Measurements from ENCODE around the gene CGN.

CGN gene

DNA sequence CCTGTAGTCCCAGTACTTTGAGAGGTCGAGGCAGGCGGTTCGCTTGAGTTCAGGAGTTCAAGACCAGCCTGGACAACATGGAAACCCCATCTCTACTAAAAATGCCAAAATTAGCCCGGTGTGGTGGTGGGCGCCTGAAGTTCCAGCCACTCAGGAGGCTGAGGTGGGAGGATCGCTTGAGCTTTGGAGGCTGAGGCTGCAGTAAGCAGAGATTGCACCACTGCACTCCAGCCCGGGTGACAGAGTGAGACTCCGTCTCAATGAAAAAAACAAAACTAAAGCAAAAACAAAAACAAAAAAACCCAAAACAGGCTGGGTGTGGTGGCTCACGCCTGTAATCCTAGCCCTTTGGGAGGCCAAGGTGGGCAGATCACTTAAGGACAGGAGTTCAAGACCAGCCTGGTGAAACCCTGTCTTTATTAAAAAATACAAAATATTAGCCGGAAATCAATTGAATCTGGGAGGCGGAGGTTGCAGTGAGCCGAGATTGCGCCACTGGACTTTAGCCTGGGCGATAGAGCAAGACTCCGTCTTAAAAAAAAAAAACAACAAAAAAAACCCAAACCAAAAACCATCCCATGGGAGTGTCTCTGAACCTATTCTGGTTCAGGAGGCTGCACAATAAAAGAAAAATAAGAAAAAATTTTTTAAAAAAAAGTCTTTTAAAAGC, 1.7 kb upstream of the CGN start:
- no peaks in the 10 kb centered on the region for H3K36me3 ChIP-seq (ENCODE audit: control insufficient read depth, insufficient read depth, low read length)
- no peak overlapping the region for H3K4me3 ChIP-seq (replicated peaks; ENCODE audit: low read depth, low read length)
- H3K27me3 ChIP-seq (replicated peaks; ENCODE audit: control insufficient read depth, insufficient read depth, low read length), result no peaks in the 10 kb centered on the region
- TF ChIP-seq, protein P1, sequence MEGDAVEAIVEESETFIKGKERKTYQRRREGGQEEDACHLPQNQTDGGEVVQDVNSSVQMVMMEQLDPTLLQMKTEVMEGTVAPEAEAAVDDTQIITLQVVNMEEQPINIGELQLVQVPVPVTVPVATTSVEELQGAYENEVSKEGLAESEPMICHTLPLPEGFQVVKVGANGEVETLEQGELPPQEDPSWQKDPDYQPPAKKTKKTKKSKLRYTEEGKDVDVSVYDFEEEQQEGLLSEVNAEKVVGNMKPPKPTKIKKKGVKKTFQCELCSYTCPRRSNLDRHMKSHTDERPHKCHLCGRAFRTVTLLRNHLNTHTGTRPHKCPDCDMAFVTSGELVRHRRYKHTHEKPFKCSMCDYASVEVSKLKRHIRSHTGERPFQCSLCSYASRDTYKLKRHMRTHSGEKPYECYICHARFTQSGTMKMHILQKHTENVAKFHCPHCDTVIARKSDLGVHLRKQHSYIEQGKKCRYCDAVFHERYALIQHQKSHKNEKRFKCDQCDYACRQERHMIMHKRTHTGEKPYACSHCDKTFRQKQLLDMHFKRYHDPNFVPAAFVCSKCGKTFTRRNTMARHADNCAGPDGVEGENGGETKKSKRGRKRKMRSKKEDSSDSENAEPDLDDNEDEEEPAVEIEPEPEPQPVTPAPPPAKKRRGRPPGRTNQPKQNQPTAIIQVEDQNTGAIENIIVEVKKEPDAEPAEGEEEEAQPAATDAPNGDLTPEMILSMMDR (IDR thresholded peaks at IDR 0.05; ENCODE audit: insufficient read depth, low read length, poor library complexity, severe bottlenecking), result no peak
- DNase-seq (ENCODE audit: extremely low read depth, insufficient read length), result no peak

- DNase-seq (ENCODE audit: extremely low read depth, insufficient read length), result no peak
- Histone ChIP-seq H3K36me3 (ENCODE audit: control insufficient read depth, insufficient read depth, low read length) (no peaks in the 10 kb centered on the region), H3K4me3 (replicated peaks; ENCODE audit: low read depth, low read length) (no peak overlapping the region), H3K27me3 (replicated peaks; ENCODE audit: control insufficient read depth, insufficient read depth, low read length) (no peaks in the 10 kb centered on the region)
- TF ChIP-seq, protein P1 (IDR thresholded peaks at IDR 0.05; ENCODE audit: insufficient read depth, low read length, poor library complexity, severe bottlenecking), result no peak
These were observed 1.2 kb upstream of the CGN start for GRCh38 chr1:151510020-151510405.

DNA sequence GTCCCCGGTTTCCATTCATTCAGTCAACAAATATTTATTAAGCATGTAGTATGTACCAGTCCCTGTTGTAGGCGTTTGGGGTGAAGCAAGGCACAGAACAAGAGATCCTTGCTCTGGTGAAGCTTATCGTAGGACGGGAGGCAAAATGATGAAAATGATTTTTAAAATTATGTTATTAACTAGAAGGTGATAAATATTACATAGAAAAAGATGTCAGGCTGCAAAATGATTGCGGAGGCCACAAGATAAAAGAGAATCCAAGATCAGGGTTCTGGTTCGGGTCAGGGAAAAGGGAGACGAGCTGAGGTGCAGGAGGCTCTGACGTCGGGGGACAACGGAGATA, 602 bp upstream of the CGN start:
- Histone ChIP-seq H3K4me3 (replicated peaks; ENCODE audit: low read depth, low read length) (peak overlapping the region; percentile 70), H3K27me3 (replicated peaks; ENCODE audit: control insufficient read depth, insufficient read depth, low read length) (no peaks in the 10 kb centered on the region), H3K36me3 (ENCODE audit: control insufficient read depth, insufficient read depth, low read length) (no peaks in the 10 kb centered on the region)
- TF ChIP-seq, protein P1 (IDR thresholded peaks at IDR 0.05; ENCODE audit: insufficient read depth, low read length, poor library complexity, severe bottlenecking), result no peak
- DNase-seq (ENCODE audit: extremely low read depth, insufficient read length), result no peak

DNA sequence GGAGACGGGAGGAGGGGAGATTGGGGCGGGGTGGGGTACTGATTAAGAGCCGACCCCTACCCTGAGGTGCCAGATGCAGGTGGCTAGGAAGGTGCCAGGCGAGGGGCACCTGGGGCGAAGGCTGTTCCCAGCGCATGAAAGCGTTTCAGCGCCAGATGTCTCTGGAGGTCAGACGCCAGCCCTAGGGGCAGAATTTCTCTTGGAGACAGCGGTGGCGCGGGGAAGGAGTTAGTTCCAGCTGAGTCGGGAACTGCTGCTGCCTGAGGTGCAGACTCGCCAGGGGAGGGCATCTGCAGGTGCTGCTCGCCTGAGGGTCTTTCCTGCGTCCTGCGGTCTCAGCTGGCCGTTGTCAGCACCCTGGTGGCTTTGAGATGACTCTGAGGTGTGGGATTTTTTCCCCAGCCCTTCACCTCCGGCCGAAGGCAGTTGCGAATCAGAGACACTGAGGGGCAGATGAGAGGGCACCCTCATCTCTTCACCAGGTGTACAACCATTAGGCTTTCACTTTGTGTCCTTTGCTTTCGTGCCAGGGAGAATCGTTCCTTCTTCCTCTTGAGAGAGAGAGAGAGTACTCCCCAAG, 539 bp downstream of the CGN start:
- TF ChIP-seq, protein P1 (IDR thresholded peaks at IDR 0.05; ENCODE audit: insufficient read depth, low read length, poor library complexity, severe bottlenecking), result no peak
- Histone ChIP-seq H3K27me3 (replicated peaks; ENCODE audit: control insufficient read depth, insufficient read depth, low read length) (no peaks in the 10 kb centered on the region), H3K36me3 (ENCODE audit: control insufficient read depth, insufficient read depth, low read length) (no peaks in the 10 kb centered on the region), H3K4me3 (replicated peaks; ENCODE audit: low read depth, low read length) (peak overlapping the region; percentile 70)
- peak; percentile 48 for DNase-seq (ENCODE audit: extremely low read depth, insufficient read length)

DNA sequence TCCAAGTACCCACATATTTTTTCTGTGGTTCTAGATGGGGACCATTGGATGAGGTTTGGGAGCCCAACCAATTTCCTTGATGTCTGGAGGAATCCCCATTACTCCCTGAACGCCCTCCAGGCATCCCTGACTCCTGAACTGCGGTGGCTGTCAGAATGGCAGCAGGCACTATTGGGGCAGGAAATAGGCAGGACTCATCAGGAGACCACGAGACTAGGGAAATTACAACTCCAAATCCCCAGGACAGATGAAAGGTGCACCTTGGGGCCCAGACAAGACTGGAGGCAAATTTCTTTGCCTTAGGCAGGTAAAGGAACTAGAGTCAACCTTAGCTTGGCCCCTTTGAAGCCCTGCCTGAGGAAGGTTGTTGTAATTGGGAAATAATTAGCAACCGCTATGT, 1.1 kb downstream of the CGN start:
- Histone ChIP-seq H3K36me3 (ENCODE audit: control insufficient read depth, insufficient read depth, low read length) (no peaks in the 10 kb centered on the region), H3K27me3 (replicated peaks; ENCODE audit: control insufficient read depth, insufficient read depth, low read length) (no peaks in the 10 kb centered on the region), H3K4me3 (replicated peaks; ENCODE audit: low read depth, low read length) (peak overlapping the region; percentile 70; the same call in 1 of the 2 replicates)
- DNase-seq (ENCODE audit: extremely low read depth, insufficient read length), result no peak
- TF ChIP-seq, protein P1 (IDR thresholded peaks at IDR 0.05; ENCODE audit: insufficient read depth, low read length, poor library complexity, severe bottlenecking), result no peak

All from GM06990 (cell line).